Pancreas (tissue), 10 donors: ENCODE data around the gene LPIN3. TPM values are rescaled to one million over a fixed set of nuclear protein-coding genes. Genes with fewer than 3 reads are reported as not detected.

Experiments used
- ATAC-seq, 4 donors: fragments of 200-7000 bp; cut with Tn5 transposase; one replicate each; pipeline versions ENCODE4 v1.8.0 to v1.9.1; 2020; ENCODE audit warnings: mild to moderate bottlenecking in 4 of 4, moderate library complexity in 4 of 4
- DNase-seq, 6 donors: peaks; one replicate each; pipeline ENCODE4 v3.0.0-alpha.2; 2020
- FAIRE-seq: peaks from 2 replicates; lab custom pipeline; 2012; peaks lifted over from hg19 to GRCh38; lab: Jason Lieb, UNC
- H3K27ac ChIP-seq, 4 donors: fragments of 200-600 bp; sonication (generic); 1 replicate in 3 of 4; 2 replicates in 1 of 4; pipeline versions ENCODE4 v1.5.0 to v1.8.0; 2020
- H3K27me3 ChIP-seq, 4 donors: fragments of 200-600 bp; one replicate each; pipeline ENCODE4 v1.8.0; 2021
- H3K36me3 ChIP-seq, 3 donors: fragments of 200-600 bp; sonication (generic) in 1 of 3; one replicate each; pipeline versions ENCODE4 v1.5.0 to v1.8.0; 2020 to 2021
- H3K4me1 ChIP-seq, 3 donors: fragments of 200-600 bp; one replicate each; pipeline ENCODE4 v1.8.0; 2021
- H3K4me3 ChIP-seq, 4 donors: fragments of 200-600 bp; sonication (generic) in 2 of 4; one replicate each; pipeline versions ENCODE4 v1.5.0 to v1.8.0; 2020 to 2021
- H3K9me3 ChIP-seq, 4 donors: fragments of 200-600 bp; one replicate each; pipeline ENCODE4 v1.8.0; 2021
- WGBS, 2 donors: extraction: QIAGEN DNeasy Blood & Tissue Kit; methylation state at CpG; one replicate each; pipeline ENCODE4 v1.1.7; 2013; 5-methylcytosine and 5-hydroxymethylcytosine counted together
- intact Hi-C, 3 donors: fragments of 100-400 bp; cut with DNase I; formaldehyde crosslinking; loops; one replicate each; pipeline versions ENCODE4 v1.11.1 to v1.14.2; 2022
- polyA plus RNA-seq, 2 donors: library from polyadenylated mRNA; stranded (reverse); fragments of 200-250 nt; gene quantifications; one replicate each; pipeline ENCODE4 v1.2.3, GENCODE V29; 2013
- total RNA-seq, 6 donors: library from RNA; stranded (reverse); fragmentation: NEBNext Ultra II Directional in 4 of 6; extraction: Animal tissue kit (Norgen Biotek cat#: 25700) in 4 of 6; gene quantifications; one replicate each; pipeline versions ENCODE4 v1.2.1 to v1.2.4, GENCODE V29; 2021 to 2023
- TF ChIP-seq, protein P1 (sequence below), 4 donors: fragments of 200-600 bp; sonication (generic) in 3 of 4; IDR thresholded peaks; one replicate each; pipeline versions ENCODE4 v1.5.0 to v1.8.0; 2021; ENCODE audit warnings: antibody characterized with exemption in 4 of 4
- donor health status: healthy with polysubstance abuse.
- donor health status: DM: no; HTN: no; CAD: no; lungs with moderate emphysema.
- donor health status: DM: no; HTN: no; CAD: no.
- donor health status: control.
- donor health status: control.
- donor health status: Bipolar disorder and iron deficiency.
- donor health status: DM: yes; HTN: yes; CAD: no.
- donor health status: DM: no; HTN: no; CAD: no.
- donor health status: DM: no; HTN: no; CAD: no.
- donor health status: DM: yes; HTN: yes; CAD: no.

The LPIN3 gene
- total and polyA plus RNA-seq, 8 donors = 3.9 to 47.5 (median 8.6) TPM

- no peak overlapping the region for H3K27ac ChIP-seq
- ATAC-seq = no peak
Measured at GRCh38 chr20:41335591-41335990, 5.0 kb upstream of the LPIN3 start.

DNA sequence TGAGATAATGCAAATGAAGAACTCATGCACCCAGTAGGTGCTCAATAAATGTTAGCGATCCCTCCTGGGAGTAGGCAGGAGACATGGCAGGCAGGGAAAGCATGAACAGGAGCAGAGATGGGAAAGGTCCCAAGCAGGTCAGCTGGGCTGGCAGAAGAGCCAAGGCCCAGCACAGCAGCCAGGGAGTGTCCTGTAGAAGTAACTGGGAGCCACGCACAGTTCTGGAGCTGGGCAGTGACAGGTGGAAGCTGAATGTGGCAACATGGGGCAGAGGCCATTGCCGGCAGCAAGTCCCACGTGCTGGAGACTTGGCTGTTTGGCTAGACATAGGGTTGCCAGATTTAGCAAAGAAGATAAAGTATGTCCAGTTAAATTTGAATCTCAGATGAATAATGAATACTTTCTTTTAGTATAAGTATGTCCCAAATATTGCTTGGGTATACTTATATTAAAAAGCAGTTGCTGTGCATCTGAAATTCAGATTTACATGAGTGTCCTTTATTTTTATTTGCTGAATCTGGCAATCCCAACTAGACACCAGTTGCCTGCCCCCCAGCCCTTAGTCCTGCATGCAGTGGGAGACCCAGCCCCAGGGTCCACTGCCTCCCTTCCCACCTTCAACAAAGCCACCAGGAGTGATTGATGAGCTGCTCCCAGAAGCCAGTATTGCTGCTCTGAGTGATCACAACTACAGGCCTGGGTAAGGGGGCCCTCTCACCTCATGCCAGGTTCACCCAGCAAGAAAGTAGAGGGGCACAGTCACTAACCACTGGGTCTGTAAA, 3.7 kb upstream of the LPIN3 start:
- DNase-seq = no peak
- Histone ChIP-seq H3K27ac (no peak overlapping the region), H3K9me3 (no peaks in the 10 kb centered on the region), H3K36me3 (no peaks in the 10 kb centered on the region), H3K27me3 (no peaks in the 10 kb centered on the region), H3K4me1 (peaks cover 0 to 8% (median 0%) of the 10 kb centered on the region in 3 donors), H3K4me3 (no peak overlapping the region)
- ATAC-seq = no peak
- TF ChIP-seq, protein P1, sequence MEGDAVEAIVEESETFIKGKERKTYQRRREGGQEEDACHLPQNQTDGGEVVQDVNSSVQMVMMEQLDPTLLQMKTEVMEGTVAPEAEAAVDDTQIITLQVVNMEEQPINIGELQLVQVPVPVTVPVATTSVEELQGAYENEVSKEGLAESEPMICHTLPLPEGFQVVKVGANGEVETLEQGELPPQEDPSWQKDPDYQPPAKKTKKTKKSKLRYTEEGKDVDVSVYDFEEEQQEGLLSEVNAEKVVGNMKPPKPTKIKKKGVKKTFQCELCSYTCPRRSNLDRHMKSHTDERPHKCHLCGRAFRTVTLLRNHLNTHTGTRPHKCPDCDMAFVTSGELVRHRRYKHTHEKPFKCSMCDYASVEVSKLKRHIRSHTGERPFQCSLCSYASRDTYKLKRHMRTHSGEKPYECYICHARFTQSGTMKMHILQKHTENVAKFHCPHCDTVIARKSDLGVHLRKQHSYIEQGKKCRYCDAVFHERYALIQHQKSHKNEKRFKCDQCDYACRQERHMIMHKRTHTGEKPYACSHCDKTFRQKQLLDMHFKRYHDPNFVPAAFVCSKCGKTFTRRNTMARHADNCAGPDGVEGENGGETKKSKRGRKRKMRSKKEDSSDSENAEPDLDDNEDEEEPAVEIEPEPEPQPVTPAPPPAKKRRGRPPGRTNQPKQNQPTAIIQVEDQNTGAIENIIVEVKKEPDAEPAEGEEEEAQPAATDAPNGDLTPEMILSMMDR (IDR thresholded peaks at IDR 0.05) = no peak
- 87 to 91% methylated on average over 4 of the region's 4 CpGs for WGBS, 2 donors
- intact Hi-C loops = loop anchor here in 1 of 3 donors (5.0 to 10.0 kb wide), 2 partner anchors 102 to 165 kb away; no protein-coding TSS in a partner anchor
- FAIRE-seq = no peak

More at GRCh38 chr20:41335591-41335990, 5.0 kb upstream of the LPIN3 start:
- Histone ChIP-seq H3K9me3 (no peaks in the 10 kb centered on the region), H3K4me3 (no peak overlapping the region), H3K27me3 (no peaks in the 10 kb centered on the region), H3K4me1 (peaks cover 0 to 3% (median 0%) of the 10 kb centered on the region in 3 donors), H3K36me3 (no peaks in the 10 kb centered on the region)
- intact Hi-C loops = loop anchor here in 1 of 3 donors (5.0 to 10.0 kb wide), 2 partner anchors 101 to 163 kb away; no protein-coding TSS in a partner anchor
- TF ChIP-seq, protein P1 (IDR thresholded peaks at IDR 0.05) = no peak
- FAIRE-seq = no peak
- DNase-seq = no peak
- WGBS, 2 donors = 73 to 81% methylated on average over 1 of the region's 1 CpG

DNA sequence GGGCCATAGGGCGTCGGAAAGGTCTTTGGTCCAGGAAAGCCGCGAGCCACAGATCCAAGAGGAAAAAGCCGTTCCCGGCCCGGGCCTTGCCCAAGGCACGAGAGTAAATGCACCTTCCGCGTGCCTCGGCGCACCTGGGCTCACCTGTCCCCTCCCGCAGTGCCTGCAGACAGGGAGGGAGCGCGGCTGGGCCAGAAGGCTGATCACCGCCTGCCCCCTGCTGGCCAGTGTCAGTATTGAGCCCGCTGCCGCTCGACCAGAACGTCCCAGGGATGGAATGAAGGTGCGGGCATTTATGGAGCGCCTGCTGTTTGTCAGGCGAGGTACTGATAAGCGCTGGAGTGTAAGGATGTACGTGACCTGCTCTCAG, 679 bp upstream of the LPIN3 start:
- H3K9me3 ChIP-seq = no peaks in the 10 kb centered on the region
- peaks cover 0 to 8% (median 0%) of the 10 kb centered on the region in 3 donors for H3K4me1 ChIP-seq
- WGBS, 2 donors = 1 to 2% methylated on average over 25 of the region's 25 CpGs
- H3K27ac ChIP-seq = peak overlapping the region; percentile 30 to 84 (median 68)
- H3K27me3 ChIP-seq = no peaks in the 10 kb centered on the region
- FAIRE-seq (no peak), DNase-seq (peak; percentile 90 to 98 (median 95)), ATAC-seq (peak; percentile 86 to 95 (median 90))
- TF ChIP-seq, protein P1 (IDR thresholded peaks at IDR 0.05) = peak; percentile 96 to 98 (median 98)
- intact Hi-C loops = loop anchor here in 2 of 3 donors (5.0 to 10.0 kb wide), 3 partner anchors 105 to 365 kb away; no protein-coding TSS in a partner anchor
- H3K4me3 ChIP-seq = peak overlapping the region in 3 of 4 donors; percentile 13 to 57 (median 43)
- H3K36me3 ChIP-seq = no peaks in the 10 kb centered on the region

DNA sequence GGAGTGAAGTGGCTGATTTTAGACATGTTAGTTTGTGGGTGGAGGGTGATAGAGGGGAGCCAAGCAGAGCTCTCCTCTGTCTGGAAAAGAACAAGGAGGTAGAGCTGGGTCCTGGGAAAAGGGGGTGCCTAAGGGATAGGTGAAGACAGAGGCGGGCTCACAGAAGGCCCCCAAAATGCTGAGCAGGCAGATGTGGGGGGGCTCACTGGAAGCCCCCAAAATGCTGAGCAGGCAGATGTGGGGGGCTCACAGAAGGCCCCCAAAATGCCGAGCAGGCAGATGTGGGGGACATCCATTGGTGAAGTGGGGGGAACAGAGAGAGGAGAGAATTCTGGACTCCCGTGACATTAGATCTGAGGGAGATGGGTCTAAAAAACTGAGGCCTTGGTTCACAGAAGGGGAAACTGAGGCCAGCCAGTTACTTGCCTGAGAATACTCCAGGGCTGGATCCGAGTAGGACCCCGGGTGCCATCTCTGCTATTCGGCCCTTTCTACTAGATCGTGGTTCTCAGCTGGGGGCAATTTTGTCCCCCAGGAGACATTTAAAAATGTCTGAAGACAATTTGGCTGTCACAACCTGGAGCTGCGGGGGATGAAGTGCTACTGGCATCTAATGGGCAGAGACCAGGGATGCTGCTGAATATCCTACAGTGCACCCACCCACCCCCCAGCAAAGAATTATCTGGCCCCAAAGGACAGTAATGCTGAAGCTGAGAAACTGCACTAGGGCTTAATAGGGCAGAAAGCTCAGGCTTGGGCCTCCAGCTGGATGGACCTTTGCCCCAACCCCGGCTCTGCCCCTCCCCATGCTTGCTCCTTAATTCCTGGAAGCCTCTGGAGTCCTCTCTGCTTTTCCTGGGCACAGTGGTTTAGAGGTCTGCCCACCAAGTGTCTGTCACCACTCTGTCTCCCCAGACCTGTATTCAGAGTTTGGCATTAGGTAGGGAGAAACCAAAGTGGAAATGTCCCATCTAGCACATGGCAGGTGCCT, 2.1 kb downstream of the LPIN3 start:
- TF ChIP-seq, protein P1 (IDR thresholded peaks at IDR 0.05) = no peak
- WGBS, 2 donors = 88 to 93% methylated on average over 8 to 9 of the region's 9 CpGs
- no peaks in the 10 kb centered on the region for H3K27me3 ChIP-seq
- DNase-seq (no peak), FAIRE-seq (no peak), ATAC-seq (no peak)
- H3K4me1 ChIP-seq = peaks cover 0 to 11% (median 0%) of the 10 kb centered on the region in 3 donors
- H3K36me3 ChIP-seq = no peaks in the 10 kb centered on the region
- no peak overlapping the region for H3K27ac ChIP-seq
- H3K9me3 ChIP-seq = no peaks in the 10 kb centered on the region
- intact Hi-C loops = loop anchor here in 2 of 3 donors (5.0 to 10.0 kb wide), 2 partner anchors 170 to 368 kb away; no protein-coding TSS in a partner anchor
- no peak overlapping the region for H3K4me3 ChIP-seq
